GM21825 (cell line): ENCODE data around the gene CAPN13.
A peak's percentile ranks its signal among the peaks of the same experiment; 100 is the strongest.

Source experiments
- ATAC-seq: cut with Tn5 transposase; IDR thresholded peaks from one replicate; pipeline ENCODE4 v1.9.1; 2021; ENCODE audit warnings: mild to moderate bottlenecking, moderate library complexity; ENCODE audit not compliant: unreplicated experiment

CAPN13 gene

DNA sequence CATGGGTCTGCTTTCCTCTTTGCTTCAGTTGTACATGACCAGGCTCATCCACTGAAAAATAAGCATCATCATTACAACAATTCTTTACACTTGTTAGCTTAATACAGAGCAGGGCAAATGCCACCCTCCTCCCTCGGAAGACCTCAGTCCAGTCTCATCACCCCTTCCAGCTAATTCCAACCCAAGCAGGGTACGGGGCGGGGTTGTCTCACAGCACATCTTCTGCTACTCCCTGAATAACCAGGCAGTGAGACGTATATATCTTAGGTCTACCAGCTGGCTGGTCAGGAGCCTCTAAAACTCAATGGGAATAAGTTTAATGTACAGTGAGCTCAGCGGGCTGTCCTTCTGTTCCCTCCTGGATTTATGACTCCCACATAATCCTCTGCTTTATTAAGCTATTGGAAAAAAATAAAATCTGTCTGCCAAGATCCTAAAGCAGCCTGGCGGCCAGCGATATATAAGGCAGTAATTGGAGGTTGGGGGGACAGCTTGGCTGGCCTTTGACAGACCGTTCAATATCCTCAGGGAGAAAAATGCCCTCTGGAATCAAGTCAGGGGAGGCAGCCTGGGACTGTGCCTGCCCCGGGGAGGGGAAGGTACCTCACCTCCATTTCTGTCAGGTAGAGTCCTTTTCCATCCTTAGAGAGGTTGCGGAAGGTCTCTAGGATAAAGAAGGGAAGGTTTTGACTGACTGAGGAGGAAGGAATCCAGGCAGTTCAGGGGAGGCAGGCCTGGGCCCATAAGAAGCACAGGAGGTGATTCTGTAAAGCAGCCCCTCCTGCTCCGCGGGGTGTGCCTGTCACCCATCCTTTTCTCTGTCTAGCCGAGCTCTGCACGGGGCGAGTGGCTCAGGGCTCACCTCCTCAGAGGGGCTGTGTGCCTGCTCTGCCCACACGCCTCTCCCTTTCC lies 76.3 kb downstream of the CAPN13 start:
- no peak for ATAC-seq

DNA sequence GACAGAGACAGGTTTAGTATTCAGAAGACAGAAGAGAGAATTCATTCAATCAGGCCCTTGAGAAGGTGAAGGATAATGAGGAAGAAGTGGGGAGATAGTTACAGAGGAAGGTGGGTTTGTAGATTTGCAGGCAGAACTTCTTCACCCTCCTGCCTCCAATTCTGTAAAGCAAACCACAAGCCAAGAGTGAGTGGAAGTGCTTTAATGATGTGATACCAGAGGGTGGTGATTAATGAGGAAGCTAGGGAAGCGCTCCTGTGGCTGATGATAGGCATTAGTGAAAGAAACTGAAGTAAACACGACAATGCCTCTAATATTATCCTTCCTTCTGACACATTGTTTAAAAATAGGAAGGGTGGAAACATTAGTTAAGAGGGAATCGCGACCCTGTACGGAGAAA lies 78.2 kb downstream of the CAPN13 start:
- ATAC-seq = no peak

DNA sequence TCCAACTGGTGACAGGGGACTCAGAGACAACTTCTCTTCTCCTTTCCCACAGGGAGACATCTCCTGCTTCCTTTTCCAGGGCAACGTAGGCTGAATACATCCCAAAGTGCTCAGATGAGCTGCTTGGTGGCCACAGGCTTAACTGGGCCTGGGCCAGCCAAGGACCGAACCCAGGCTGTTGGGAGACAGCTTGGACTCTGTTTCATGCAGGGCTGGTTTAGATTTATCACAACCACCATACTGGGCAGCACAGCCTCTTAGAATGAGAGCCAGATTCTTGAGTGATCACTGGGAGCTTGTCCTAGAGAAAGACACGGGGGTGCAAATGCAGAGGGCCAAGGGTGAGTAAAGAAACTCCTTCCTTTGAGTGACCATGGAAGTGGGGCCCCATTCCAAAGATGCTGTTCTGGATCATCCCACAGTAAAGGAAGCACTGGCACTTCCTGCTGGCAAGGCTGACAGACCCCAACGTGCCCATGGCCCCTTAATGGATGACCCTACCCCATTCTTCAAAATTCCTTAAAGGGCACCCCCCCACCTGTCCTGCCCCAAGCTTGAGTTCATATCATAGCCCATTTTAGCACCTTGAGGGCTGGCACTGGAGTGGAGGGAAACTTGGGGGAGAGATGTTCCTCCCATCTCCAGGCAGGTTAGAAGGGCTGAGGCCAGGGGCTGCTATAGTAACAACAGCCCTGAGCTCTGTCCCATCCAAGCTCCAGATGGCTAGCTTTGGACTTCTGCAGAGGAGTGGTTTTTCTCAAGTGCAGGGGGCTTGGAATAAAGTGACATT lies 84.1 kb downstream of the CAPN13 start:
- ATAC-seq = no peak

DNA sequence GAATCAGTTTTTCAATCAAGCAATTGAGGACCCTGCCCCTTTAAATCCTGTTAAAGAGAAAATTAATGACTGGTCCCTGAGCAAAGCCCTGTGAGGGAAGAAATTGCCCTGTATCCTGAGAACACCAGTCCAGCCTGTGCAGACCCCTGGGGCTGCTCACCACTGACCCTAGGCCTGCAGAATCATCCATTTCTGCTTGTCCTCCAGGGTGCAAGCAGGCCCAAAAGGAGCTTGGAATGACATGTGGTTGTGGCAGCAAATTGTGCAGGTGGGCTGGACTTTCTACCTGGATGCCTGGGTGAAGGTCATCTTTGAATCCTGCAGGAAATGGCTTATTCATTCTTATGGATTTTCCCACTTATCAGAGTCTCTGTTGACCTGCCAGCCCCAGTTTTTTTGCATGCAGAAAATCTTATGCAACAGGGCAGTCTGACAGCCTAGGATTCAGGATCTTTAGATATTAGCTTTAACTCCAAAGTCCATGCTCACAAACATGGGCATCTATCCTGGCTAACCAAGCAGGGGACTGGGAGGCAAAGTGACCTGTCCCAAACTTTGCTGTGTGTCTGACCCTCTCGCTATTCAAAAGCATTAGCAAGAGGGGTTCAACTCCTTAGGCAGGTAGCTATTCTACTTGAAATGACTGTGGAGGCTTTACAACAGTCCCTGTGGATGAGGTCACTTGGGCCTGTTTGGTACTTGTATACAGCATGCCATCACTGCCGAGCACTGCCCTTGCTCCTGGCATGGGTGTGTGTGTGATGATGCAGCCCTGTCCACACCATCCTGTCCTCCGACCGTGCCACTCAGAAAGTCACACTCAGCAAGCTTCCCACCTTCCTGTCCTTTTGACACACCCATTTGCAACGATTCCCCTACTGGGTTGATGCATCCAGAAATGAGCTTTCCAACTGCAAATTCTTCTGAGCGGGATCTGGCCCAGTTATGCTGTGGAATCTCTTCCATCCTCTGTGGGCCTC lies 85.3 kb downstream of the CAPN13 start:
- ATAC-seq = no peak

DNA sequence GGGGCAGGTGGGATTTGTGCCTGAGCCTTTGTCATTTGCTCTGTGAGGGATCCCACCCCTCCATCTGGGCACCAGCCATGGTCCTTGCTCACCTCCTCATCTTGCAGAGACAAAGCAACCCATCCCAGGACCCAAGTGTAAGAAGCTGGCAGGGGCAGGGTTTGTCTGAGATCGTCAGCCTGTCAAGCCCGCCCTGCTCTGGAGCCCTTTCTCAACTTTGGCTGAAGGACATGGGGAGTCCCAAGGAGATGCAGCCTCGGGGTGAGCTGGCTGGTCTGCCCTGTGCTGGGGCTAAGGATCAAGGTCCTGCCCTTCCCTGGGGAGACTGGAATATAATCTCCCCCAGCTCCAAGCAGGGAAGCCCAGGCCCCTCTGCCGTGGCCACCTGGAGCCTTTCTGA lies 86.0 kb downstream of the CAPN13 start:
- ATAC-seq = no peak

DNA sequence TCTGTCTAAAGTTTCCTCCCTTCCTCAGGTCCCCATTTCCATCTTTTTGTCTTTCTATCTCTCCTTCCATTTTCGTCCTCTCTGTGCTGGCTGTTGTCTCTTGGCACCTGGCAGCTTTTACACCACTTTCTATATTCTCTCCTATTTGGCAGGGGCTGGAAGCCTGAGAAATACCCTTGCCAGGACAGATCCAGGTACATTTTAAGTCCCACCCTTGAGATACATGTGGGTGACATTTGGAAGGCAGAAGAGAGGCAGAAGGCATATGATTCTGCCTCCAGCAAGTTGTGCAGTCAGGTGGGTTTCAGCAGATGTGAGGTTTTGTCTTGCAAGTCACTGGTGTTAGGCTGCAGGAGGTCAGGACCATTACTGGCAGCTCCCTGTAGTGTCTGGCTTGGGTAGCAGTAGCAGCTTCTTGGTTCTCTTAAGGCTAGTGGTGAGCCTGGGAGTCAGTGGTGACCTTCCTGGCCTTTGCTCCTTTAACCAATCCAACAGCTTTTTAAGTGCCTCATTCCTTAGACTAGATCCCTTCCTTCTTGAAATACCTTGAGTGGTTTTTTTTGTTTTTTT lies 90.1 kb downstream of the CAPN13 start:
- no peak for ATAC-seq

DNA sequence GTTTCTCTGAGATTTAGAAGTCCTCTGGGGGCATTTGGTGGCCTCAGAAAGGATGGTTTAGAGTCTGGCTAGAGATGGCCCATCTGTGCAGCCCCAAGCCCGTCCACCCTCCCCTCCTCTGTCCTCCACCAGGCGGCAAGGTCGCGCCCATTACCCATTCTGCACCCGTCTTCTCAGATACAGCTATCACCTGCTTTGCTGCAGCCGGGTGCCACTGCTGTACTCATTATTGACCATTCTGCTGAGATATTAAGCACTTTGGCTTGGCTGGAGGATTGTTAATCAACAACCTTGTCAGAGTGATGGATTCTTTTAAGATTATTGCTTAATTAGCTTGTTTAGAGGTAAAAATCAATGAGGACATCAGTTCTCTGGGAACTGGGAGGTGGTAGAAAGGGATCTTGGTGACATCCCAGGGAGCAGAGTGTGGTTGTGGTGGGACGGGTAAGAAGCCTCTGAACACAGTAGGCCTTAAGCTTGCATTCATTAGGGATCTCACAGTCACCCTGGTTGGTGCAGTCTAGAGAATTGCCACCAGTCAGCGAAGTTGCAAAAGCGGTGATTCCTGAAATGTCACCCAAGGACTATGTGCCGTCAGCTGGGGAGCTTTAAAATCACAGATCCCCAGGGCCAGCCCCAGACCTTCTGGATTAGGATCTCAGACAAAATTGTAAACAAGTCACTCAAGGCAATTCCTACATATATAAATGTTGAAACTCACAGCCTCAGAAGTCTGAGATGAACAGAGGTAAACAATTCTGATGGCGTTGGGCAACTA lies 90.9 kb downstream of the CAPN13 start:
- no peak for ATAC-seq

DNA sequence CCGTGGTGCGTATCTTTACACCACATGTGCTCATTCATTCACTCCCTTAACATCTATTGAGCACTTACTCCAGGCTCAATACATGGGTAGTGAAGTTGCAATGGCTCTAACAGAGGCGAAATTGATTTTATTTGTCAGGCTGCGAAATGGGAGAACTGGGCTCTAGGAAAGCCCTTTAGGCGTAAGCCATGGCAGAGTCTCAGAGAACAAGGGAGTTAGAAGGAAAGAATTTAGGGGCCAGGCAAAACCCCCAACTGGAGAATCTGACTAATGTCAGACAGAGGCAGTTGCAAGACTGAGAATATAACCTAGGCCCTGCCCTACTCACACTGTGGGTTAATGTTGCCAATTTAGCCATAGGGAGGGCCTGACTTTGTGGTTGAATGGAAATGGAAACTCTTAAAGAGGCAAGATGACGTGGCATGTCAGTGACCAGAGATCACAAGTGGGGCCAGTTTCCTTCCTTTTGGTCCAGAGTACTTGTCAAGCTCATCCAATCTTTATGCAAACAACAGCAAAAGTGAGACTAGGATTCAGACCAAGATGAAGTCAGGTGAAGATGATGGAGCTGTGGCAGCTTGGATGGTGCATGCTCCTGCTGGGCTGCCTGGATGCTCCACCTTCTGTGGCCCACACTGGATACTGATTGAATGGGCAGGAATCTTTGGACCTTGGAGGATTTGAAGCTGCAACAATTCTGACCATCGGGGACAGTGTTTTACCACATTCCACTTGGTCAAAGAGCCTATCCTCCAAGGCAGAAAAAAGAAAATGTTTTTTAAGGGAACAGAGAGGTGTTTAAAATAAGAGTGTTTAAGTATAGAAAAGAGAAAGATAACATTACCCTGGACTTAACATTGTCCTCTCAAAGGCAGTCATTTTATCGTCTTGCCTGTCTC lies 92.2 kb downstream of the CAPN13 start:
- ATAC-seq = no peak

DNA sequence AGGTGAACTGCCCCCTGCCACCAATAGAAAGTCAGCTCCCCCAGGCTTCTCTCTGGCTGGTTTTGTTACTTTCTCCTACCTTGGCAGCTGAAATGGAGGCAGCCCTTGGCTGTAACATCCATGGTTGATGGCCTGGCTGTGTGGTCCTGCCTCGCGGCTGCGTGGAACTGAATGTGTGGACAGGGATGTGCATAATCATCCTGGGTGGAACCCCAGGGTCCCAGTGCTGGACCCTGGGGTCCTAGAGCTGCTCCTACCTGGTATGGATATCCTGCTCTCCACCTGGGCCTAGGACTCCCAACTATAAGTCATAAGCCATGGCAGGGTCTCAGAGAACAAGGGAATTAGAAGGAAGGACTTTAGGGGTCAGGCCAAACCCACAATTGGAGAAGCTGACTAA lies 93.5 kb downstream of the CAPN13 start:
- no peak for ATAC-seq

DNA sequence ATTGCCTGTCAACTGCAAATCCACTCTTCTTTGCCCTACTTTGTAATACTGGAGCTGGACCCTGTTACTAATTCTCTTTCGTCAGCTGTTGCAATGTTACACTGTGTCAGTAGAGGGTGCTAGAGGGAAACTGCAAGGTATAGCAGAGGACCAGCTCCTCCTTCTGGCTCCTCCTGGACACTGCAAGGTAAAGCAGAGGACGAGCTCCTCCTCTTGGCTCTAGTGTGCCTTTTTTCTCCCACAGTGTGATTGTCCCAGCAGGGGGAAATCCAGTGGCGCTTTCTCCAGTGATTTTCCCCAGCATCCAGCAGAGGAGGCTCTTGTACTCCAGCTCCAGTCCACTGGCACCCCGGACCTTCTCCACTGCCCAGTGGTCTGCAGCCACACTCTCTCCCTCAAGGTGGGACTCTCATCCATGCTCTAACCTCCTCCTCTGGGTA lies 95.6 kb downstream of the CAPN13 start:
- ATAC-seq = peak; percentile 79

DNA sequence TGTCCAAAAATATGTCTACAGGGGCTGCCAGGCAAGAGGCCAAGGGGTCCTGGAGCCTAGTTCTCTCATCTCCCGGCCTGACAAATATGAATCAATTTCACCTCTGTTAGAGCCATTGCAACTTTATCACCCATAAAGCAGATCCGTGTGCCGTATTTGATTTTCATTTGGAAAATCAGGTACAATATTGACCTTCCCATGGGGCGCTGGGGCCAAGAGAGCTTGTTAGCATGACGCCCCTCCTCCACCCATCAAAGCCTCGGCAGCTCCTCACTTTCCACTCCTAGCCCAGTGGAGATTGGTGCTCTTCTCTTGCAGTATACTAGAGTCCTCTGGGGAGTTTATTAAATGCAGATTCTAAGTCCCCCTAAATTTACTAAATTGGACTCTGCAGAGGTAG lies 96.8 kb downstream of the CAPN13 start:
- ATAC-seq = no peak

DNA sequence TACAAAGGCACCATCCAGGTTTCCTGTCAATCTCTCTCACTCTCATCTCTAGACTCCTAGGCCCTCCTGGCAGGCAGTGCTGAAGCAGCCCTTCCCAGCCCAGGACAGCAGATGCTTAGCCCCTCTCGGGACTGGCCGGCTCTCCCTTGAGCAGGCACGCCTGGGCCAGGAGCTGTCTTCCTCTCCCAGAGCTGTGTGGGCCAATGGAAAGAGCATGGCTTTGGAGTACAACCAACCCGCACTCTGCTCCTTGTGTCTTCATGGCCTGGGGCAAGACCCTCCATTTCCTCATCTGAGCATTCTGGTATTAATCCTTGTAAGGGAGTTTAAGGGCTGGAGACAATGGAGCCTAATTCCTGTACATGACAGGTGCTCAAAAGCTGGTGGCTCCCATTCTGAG lies 97.2 kb downstream of the CAPN13 start:
- ATAC-seq = no peak

DNA sequence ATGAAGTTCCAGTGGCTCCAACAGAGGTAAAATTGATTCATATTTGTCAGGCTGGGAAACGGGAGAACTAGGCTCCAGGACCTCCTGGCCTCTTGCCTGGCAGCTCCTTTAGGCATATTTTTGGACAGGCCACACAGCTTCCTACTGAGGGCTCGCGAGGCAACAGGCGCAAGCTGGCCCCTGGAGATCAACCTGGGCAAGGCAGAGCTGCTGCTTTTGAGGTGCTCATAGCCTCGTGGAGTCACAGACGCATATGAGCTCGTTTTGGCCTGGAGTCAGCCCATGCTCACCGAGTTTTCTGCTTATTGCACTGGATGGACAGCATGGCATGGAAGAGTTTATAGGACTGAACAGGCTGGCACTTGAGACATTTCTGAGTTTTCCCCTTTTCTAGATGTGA lies 97.7 kb downstream of the CAPN13 start:
- no peak for ATAC-seq

DNA sequence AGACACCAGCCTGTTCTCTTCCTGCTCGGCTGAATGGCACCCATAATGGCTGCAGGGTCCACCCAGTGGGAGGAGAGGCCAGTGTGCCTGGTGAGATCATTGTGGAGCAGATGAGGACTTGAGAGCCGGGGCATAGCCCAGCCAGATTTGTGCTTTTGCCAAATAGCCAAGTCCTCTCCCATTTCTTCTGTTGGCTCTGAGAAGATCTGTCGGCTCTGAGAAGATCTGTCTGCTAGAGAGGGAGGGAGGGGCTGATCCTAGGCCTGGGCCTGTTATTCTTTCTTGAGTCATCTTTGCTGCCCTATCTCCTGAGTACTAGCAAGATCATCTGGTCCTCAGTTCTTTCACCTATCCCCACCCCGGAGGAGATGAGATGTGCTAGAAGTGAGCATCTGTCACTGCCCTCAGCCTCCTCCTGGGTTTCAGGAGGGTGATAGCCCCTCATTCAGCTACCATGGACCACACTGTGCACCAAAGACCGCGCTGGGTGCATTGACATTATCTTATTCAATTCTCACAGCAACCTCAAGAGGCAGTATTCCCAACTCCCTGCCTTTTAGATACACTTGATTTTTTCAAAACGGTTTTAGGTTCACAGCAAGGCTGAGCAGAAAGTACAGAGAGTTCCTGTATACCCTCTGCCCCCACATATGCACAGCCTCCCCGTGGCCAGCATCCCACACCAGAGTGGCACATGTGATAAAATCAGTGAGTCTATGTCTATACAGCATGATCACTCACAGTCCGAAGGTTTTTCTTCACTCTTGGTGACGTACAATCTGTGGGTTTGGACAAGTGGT lies 98.6 kb downstream of the CAPN13 start:
- ATAC-seq = no peak

DNA sequence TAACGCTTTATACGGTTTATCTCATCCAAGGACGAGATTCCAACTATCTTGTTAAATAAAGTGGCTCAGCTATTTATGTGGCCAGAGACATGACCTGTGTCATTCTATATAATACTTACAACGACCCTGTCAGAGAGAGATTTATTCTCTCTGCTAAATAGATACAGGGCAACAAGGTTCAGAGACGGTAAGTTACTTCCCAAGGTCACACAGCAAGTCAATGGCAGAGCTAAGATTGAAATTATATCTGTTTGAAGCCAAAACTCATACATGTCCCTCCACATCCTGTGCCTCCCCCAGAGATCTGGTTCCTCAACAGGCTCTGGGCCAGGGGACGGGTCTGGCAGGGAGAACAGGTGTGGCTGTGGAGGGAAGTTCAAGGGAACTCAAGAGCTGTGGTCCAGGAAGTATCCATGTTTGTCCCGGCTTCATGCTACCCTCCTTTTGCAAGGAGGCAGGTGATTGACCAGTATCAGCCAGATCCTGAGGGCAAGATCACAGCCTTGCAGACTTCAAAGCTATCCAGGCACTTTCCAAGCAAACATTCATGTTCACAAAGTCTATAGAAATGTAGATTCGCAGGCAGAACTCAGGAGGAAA lies 99.8 kb downstream of the CAPN13 start:
- ATAC-seq = no peak

DNA sequence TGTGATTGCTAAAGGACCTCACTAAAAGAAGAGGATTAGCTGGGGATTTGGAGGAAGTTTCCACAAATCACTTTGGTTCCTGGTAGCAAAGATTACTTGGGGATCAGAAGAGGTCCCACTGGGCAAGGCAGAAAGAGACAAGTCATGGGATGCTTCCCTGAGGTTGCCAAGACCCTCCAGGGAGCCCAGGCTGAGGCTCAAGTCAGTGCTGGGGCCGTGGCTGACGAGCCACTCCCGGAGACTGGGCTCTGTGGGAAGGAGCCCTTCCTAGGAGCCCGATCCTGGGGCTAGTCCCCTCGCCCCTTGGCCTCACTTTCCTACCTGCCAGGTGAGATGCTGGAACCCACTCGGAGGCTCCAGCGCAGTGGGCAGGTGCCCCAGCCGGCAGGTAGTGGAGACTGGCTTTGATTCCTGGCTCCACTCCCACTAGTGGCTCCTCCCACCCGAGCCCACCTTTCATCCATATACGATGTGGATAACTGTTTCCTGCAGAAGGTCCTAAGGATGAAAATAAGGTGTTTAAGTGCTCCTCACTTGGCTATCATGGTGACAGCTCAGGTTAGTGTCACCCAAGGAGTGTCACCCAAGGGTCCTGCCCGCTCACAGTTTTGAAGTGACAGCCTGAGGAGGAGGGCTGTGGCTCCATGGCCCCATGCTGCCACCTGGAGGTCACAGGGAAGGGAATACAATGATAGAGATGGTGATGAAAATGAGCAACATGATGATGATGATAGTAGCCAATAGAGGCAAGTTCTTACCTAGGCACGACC lies 100.5 kb downstream of the CAPN13 start:
- ATAC-seq = no peak
